ENCODE results near the gene EXOSC3. TPM values are rescaled to one million over a fixed set of nuclear protein-coding genes. Genes with fewer than 3 reads are reported as not detected.

Gene EXOSC3
- total RNA-seq, 1 experiment from 2014 or later = 20.1 TPM

GRCh38 chr9:37796232-37796631, 11.4 kb upstream of the EXOSC3 start:
- H3K36me3 Mint-ChIP-seq (ENCODE audit: insufficient read depth, unreplicated experiment) = peaks cover 7% of the 10 kb centered on the region
- no peak overlapping the region for H3K4me3 Mint-ChIP-seq (ENCODE audit: low read depth, unreplicated experiment)
- BruUV-seq (replicated peaks) = no TSS peak
- H3K4me1 Mint-ChIP-seq (ENCODE audit: low read depth, unreplicated experiment) = no peaks in the 10 kb centered on the region
- intact Hi-C loops (cut with micrococcal nuclease; ENCODE audit: unreplicated experiment) = no loop called here
- TF ChIP-seq CTCF (IDR thresholded peaks at IDR 0.05; ENCODE audit: unreplicated experiment) = no peak
- no peaks in the 10 kb centered on the region for H3K27me3 Mint-ChIP-seq (ENCODE audit: unreplicated experiment)
- DNase-seq = no peak
- no peak overlapping the region for H3K27ac Mint-ChIP-seq (ENCODE audit: unreplicated experiment)
- H3K9me3 Mint-ChIP-seq (ENCODE audit: low read depth, unreplicated experiment) = no peaks in the 10 kb centered on the region
- CTCF ChIA-PET = no interaction called here

GRCh38 chr9:37792122-37792521, 7.3 kb upstream of the EXOSC3 start:
- Mint-ChIP-seq H3K9me3 (ENCODE audit: low read depth, unreplicated experiment) (no peaks in the 10 kb centered on the region), H3K27ac (ENCODE audit: unreplicated experiment) (no peak overlapping the region), H3K27me3 (ENCODE audit: unreplicated experiment) (no peaks in the 10 kb centered on the region), H3K4me1 (ENCODE audit: low read depth, unreplicated experiment) (no peaks in the 10 kb centered on the region), H3K4me3 (ENCODE audit: low read depth, unreplicated experiment) (no peak overlapping the region), H3K36me3 (ENCODE audit: insufficient read depth, unreplicated experiment) (no peaks in the 10 kb centered on the region)
- CTCF ChIA-PET = no interaction called here
- DNase-seq = no peak
- no peak for TF ChIP-seq CTCF (IDR thresholded peaks at IDR 0.05; ENCODE audit: unreplicated experiment)
- intact Hi-C loops (cut with micrococcal nuclease; ENCODE audit: unreplicated experiment) = no loop called here
- BruUV-seq (replicated peaks) = no TSS peak

GRCh38 chr9:37790096-37790495, 5.2 kb upstream of the EXOSC3 start:
- Mint-ChIP-seq H3K27ac (ENCODE audit: unreplicated experiment) (no peak overlapping the region), H3K36me3 (ENCODE audit: insufficient read depth, unreplicated experiment) (peaks cover 4% of the 10 kb centered on the region), H3K9me3 (ENCODE audit: low read depth, unreplicated experiment) (no peaks in the 10 kb centered on the region), H3K27me3 (ENCODE audit: unreplicated experiment) (no peaks in the 10 kb centered on the region), H3K4me3 (ENCODE audit: low read depth, unreplicated experiment) (no peak overlapping the region), H3K4me1 (ENCODE audit: low read depth, unreplicated experiment) (no peaks in the 10 kb centered on the region)
- no peak for TF ChIP-seq CTCF (IDR thresholded peaks at IDR 0.05; ENCODE audit: unreplicated experiment)
- CTCF ChIA-PET = interaction anchor here (0.5 kb wide), 1 partner anchor 473 kb away, joined by 3 read pairs; no protein-coding TSS in a partner anchor
- no peak for DNase-seq
- intact Hi-C loops (cut with micrococcal nuclease; ENCODE audit: unreplicated experiment) = no loop called here
- no TSS peak for BruUV-seq (replicated peaks)

GRCh38 chr9:37788332-37788731, 3.5 kb upstream of the EXOSC3 start:
- no peaks in the 10 kb centered on the region for H3K9me3 Mint-ChIP-seq (ENCODE audit: low read depth, unreplicated experiment)
- CTCF ChIA-PET = no interaction called here
- no peak overlapping the region for H3K4me3 Mint-ChIP-seq (ENCODE audit: low read depth, unreplicated experiment)
- peaks cover under 1% of the 10 kb centered on the region for H3K4me1 Mint-ChIP-seq (ENCODE audit: low read depth, unreplicated experiment)
- H3K27me3 Mint-ChIP-seq (ENCODE audit: unreplicated experiment) = no peaks in the 10 kb centered on the region
- no peak for DNase-seq
- no peak overlapping the region for H3K27ac Mint-ChIP-seq (ENCODE audit: unreplicated experiment)
- peaks cover 13% of the 10 kb centered on the region for H3K36me3 Mint-ChIP-seq (ENCODE audit: insufficient read depth, unreplicated experiment)
- BruUV-seq (replicated peaks) = no TSS peak
- intact Hi-C loops (cut with micrococcal nuclease; ENCODE audit: unreplicated experiment) = no loop called here
- TF ChIP-seq CTCF (IDR thresholded peaks at IDR 0.05; ENCODE audit: unreplicated experiment) = no peak

Data from Calu3 (cell line).